ENCODE data around the gene CSTPP1. TPM values are rescaled to one million over a fixed set of nuclear protein-coding genes. Genes with fewer than 3 reads are reported as not detected.
A peak's percentile ranks its signal among the peaks of the same experiment; 100 is the strongest.

CSTPP1 gene
- total RNA-seq, 4 donors from 2014 or later, result 35.3 to 51.9 (median 39.7) TPM

DNA sequence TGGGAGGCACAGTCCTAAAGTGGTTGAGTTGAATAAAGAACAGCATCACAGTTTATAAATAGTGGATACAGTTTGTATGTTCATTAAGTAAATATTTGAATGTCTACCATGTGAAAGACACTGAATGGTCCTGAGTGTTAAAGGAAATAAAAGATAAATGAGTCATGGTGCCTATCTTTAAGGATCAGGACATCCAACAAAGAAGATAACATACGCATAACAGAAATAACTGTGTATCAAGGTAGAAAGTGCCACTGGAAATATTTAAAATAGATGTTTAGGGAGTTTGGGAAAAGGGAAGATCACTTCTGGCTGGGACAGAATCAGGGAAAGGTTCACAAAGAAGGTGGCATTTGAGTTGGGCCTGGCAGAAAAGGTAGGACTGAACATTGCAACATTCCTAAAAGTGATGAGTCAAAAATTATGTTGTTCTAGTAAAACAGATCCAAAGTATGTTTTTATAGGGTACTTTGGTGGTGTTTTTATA is 41.5 kb downstream of the CSTPP1 start:
- no peaks in the 10 kb centered on the region for H3K27me3 ChIP-seq
- no peaks in the 10 kb centered on the region for H3K9me3 ChIP-seq
- no peak for TF ChIP-seq EP300 (IDR thresholded peaks at IDR 0.05)
- peak overlapping the region in 1 of 4 donors; percentile 56 for H3K27ac ChIP-seq
- DNase-seq (ENCODE audit: low spot score in 2 of 2), result no peak
- peaks cover 0 to 20% (median 0%) of the 10 kb centered on the region in 4 donors for H3K4me1 ChIP-seq
- WGBS, 2 donors, result 95 to 98% methylated on average over 1 of the region's 1 CpG
- no peaks in the 10 kb centered on the region for H3K36me3 ChIP-seq
- no peak overlapping the region for H3K4me3 ChIP-seq

DNA sequence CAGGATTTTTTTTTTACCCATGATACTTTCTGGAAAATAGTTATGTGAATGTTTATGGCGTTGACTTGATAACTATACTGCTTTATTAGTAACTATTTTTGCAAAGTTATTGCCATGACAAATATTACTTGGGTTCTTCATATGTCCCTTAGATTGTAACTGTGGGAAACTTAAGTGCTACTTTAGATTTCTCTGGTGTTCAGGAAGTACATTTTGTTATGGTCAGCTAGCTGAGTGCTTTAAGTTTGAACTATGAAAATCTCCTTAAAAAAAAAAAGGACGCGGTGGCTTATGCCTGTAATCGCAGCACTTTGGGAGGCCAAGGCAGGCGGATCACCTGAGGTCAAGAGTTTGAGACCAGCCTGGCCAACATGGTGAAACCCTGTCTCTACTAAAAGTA is 42.8 kb downstream of the CSTPP1 start:
- TF ChIP-seq POLR2A (IDR thresholded peaks at IDR 0.05) (no peak), EP300 (IDR thresholded peaks at IDR 0.05) (no peak)
- TF ChIP-seq, protein P1, sequence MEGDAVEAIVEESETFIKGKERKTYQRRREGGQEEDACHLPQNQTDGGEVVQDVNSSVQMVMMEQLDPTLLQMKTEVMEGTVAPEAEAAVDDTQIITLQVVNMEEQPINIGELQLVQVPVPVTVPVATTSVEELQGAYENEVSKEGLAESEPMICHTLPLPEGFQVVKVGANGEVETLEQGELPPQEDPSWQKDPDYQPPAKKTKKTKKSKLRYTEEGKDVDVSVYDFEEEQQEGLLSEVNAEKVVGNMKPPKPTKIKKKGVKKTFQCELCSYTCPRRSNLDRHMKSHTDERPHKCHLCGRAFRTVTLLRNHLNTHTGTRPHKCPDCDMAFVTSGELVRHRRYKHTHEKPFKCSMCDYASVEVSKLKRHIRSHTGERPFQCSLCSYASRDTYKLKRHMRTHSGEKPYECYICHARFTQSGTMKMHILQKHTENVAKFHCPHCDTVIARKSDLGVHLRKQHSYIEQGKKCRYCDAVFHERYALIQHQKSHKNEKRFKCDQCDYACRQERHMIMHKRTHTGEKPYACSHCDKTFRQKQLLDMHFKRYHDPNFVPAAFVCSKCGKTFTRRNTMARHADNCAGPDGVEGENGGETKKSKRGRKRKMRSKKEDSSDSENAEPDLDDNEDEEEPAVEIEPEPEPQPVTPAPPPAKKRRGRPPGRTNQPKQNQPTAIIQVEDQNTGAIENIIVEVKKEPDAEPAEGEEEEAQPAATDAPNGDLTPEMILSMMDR (IDR thresholded peaks at IDR 0.05), result no peak
- no peaks in the 10 kb centered on the region for H3K36me3 ChIP-seq
- DNase-seq (ENCODE audit: low spot score in 2 of 2), result no peak
- H3K4me3 ChIP-seq, result no peak overlapping the region
- H3K4me1 ChIP-seq, result peaks cover 0 to 20% (median 0%) of the 10 kb centered on the region in 4 donors
- WGBS, 2 donors, result 81 to 87% methylated on average over 5 of the region's 5 CpGs
- H3K27ac ChIP-seq, result no peak overlapping the region
- H3K9me3 ChIP-seq, result no peaks in the 10 kb centered on the region
- no peaks in the 10 kb centered on the region for H3K27me3 ChIP-seq

DNA sequence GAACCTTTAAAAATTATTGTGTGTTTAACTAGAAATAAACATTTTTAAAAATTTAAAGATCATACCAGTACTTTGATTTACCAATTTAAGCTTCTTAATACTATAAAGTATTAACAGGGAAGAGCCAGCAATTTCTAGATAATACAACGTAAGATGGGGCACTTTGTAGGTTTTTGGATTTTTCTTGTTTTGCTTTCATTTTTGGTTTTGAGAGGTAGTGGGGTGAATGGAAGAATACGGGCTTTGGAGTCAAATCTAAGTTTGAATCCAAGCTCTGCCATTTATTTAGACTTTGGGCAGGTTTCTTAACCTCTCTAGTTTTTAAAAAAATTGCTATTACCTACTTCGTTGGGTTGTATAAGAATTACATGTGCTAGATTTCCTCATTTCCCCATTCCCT is 44.9 kb downstream of the CSTPP1 start:
- TF ChIP-seq POLR2A (IDR thresholded peaks at IDR 0.05), result no peak
- TF ChIP-seq, protein P1 (IDR thresholded peaks at IDR 0.05), result no peak
- no peak for TF ChIP-seq EP300 (IDR thresholded peaks at IDR 0.05)
- 78 to 87% methylated on average over 3 of the region's 3 CpGs for WGBS, 2 donors
- Histone ChIP-seq H3K4me1 (peaks cover 0 to 19% (median 0%) of the 10 kb centered on the region in 4 donors), H3K27ac (no peak overlapping the region), H3K9me3 (no peaks in the 10 kb centered on the region), H3K36me3 (no peaks in the 10 kb centered on the region), H3K4me3 (no peak overlapping the region), H3K27me3 (no peaks in the 10 kb centered on the region)
- DNase-seq (ENCODE audit: low spot score in 2 of 2), result no peak

DNA sequence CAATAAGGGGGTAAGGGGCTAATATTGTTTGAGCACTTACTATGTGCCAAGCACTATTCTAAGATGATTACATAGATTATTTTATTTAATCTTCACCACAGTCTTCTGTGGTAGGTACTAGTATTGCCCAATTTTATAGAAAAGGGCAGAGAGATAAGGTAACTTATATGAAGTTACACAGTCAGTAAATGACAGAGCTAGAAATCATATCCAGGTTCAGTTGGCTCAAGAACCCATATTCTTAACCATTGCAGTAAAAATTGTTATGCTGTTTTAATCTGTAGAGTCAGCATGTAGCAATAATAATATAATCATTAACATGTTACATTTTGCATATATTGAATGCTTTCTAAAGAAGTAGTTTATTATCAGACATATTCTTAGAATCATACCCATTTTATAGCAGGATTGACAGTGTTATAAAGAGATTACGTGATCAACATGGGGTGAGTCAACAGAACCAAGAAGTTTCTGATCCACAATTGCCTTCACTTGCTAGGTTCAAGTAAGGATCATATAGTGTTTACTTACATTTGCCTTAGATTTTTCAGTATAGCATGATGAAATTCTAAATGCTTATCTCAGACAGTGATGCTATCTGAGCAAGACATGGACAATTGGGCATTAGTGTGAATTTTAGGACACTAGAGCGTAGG is 46.4 kb downstream of the CSTPP1 start:
- WGBS, 2 donors, result 95 to 97% methylated on average over 2 of the region's 2 CpGs
- TF ChIP-seq, protein P1 (IDR thresholded peaks at IDR 0.05), result no peak
- no peak for TF ChIP-seq POLR2A (IDR thresholded peaks at IDR 0.05)
- no peak for TF ChIP-seq EP300 (IDR thresholded peaks at IDR 0.05)
- H3K4me3 ChIP-seq, result no peak overlapping the region
- H3K4me1 ChIP-seq, result peaks cover 0 to 8% (median 0%) of the 10 kb centered on the region in 4 donors
- no peaks in the 10 kb centered on the region for H3K9me3 ChIP-seq
- no peak overlapping the region for H3K27ac ChIP-seq
- no peaks in the 10 kb centered on the region for H3K27me3 ChIP-seq
- no peak for DNase-seq (ENCODE audit: low spot score in 2 of 2)
- H3K36me3 ChIP-seq, result peaks cover 0 to 5% (median 0%) of the 10 kb centered on the region in 3 donors

DNA sequence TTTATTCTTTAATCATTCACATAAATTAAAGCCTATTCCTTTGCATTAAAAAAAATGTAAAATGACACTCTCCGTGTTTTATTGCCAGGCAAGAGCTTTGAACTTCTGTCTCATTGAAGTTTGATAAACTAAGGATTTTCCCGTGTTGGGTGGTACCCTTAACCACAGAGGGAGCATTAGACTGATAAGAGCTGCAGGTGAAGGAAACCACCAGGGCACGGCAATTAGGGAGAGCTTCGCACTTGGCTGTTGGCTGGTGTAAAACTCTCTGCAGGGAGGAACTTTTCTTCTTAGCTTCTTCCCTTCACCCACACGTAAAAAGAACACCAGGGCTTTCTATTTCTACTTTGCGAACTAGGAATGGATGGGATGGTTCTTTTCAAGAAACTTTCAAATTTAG is 47.0 kb downstream of the CSTPP1 start:
- 77 to 82% methylated on average over 6 of the region's 6 CpGs for WGBS, 2 donors
- Histone ChIP-seq H3K4me1 (peaks cover 0 to under 1% (median 0%) of the 10 kb centered on the region in 4 donors), H3K27ac (no peak overlapping the region), H3K27me3 (no peaks in the 10 kb centered on the region), H3K4me3 (no peak overlapping the region), H3K36me3 (peaks cover 0 to 5% (median 0%) of the 10 kb centered on the region in 3 donors), H3K9me3 (no peaks in the 10 kb centered on the region)
- DNase-seq (ENCODE audit: low spot score in 2 of 2), result no peak
- no peak for TF ChIP-seq POLR2A (IDR thresholded peaks at IDR 0.05)
- TF ChIP-seq EP300 (IDR thresholded peaks at IDR 0.05), result no peak
- TF ChIP-seq, protein P1 (IDR thresholded peaks at IDR 0.05), result no peak

All from tibial nerve (tissue), 4 donors.